CD4-positive, alpha-beta memory T cell (primary cell): ENCODE measurements around the gene TSPAN14. TPM values are rescaled to one million over a fixed set of nuclear protein-coding genes. Genes with fewer than 3 reads are reported as not detected.
A peak's percentile ranks its signal among the peaks of the same experiment; 100 is the strongest.

ENCODE experiments used
- CTCF ChIA-PET: fragments of 350-600 bp; sonication (Branson Sonifier 250); formaldehyde crosslinking; loops from one replicate; lab custom pipeline; 2021; ENCODE audit warnings: inconsistent platforms; ENCODE audit not compliant: partially characterized antibody; lab: Charles Lee
- POLR2A ChIA-PET: fragments of 350-600 bp; sonication (Branson Sonifier 250); formaldehyde crosslinking; loops from one replicate; lab custom pipeline; 2021; ENCODE audit not compliant: partially characterized antibody; lab: Charles Lee
- DNase-seq, 5 donors: peaks; one replicate each; pipeline versions ENCODE4 v3.0.0 to v3.0.0-alpha.2; 2020 to 2022; ENCODE audit warnings: mixed read lengths in 1 of 5
- H3K27ac ChIP-seq: one replicate; pipeline ENCODE4 v1.7.0; 2013; ENCODE audit warnings: low read depth, low read length
- H3K27me3 ChIP-seq: 2 replicates; pipeline ENCODE4 v1.7.0; 2013; ENCODE audit warnings: mild to moderate bottlenecking, low read length, moderate library complexity; ENCODE audit not compliant: insufficient read depth
- H3K36me3 ChIP-seq: 2 replicates; pipeline ENCODE4 v1.7.0; 2013; ENCODE audit warnings: mild to moderate bottlenecking, low read length, moderate library complexity; ENCODE audit not compliant: insufficient read depth
- H3K4me1 ChIP-seq: 2 replicates; pipeline ENCODE4 v1.7.0; 2013; ENCODE audit warnings: mild to moderate bottlenecking, low read length, moderate library complexity; ENCODE audit not compliant: insufficient read depth
- H3K4me3 ChIP-seq, 2 donors: one replicate each; pipeline ENCODE4 v1.7.0; 2013; ENCODE audit warnings: low read length in 2 of 2, mild to moderate bottlenecking in 1 of 2
- H3K9me3 ChIP-seq, 2 donors: one replicate each; pipeline ENCODE4 v1.7.0; 2013; ENCODE audit warnings: low read length in 2 of 2, control low read depth in 1 of 2; ENCODE audit not compliant: control insufficient read depth in 1 of 2
- H3K27ac Mint-ChIP-seq, 7 donors: one replicate each; pipeline ENCODE4 v1.8.0; 2020 to 2021; ENCODE audit warnings: mixed read lengths in 7 of 7, mild to moderate bottlenecking in 6 of 7, inconsistent platforms in 3 of 7, moderate library complexity in 3 of 7
- H3K27me3 Mint-ChIP-seq, 2 donors: one replicate each; pipeline ENCODE4 v1.8.0; 2020 to 2021; ENCODE audit warnings: mixed read lengths in 2 of 2
- H3K36me3 Mint-ChIP-seq, 2 donors: one replicate each; pipeline ENCODE4 v1.8.0; 2020 to 2021; ENCODE audit warnings: mixed read lengths in 2 of 2, inconsistent platforms in 1 of 2, mild to moderate bottlenecking in 1 of 2
- H3K4me1 Mint-ChIP-seq, 4 donors: one replicate each; pipeline ENCODE4 v1.8.0; 2020 to 2021; ENCODE audit warnings: mixed read lengths in 4 of 4, mild to moderate bottlenecking in 1 of 4
- H3K4me3 Mint-ChIP-seq, 8 donors: one replicate each; pipeline ENCODE4 v1.8.0; 2020 to 2021; ENCODE audit warnings: mixed read lengths in 8 of 8, mild to moderate bottlenecking in 7 of 8, moderate library complexity in 6 of 8, inconsistent platforms in 3 of 8
- H3K9me3 Mint-ChIP-seq, 8 donors: one replicate each; pipeline ENCODE4 v1.8.0; 2020 to 2021; ENCODE audit warnings: mixed read lengths in 8 of 8, mild to moderate bottlenecking in 5 of 8, inconsistent platforms in 3 of 8, moderate library complexity in 1 of 8
- intact Hi-C: fragments of 100-400 bp; cut with micrococcal nuclease; formaldehyde crosslinking; loops from one replicate; pipeline ENCODE4 v1.15.1; 2023
- polyA plus RNA-seq, 2 donors: library from polyadenylated mRNA; unstranded; fragments of 300-500 nt; fragmentation: Illumina TruSeq; gene quantifications; one replicate each; pipeline ENCODE4 v1.2.3, GENCODE V29; 2021
- total RNA-seq, 2 experiments: library from RNA; stranded (reverse); gene quantifications; one replicate each; pipeline ENCODE4 v1.2.3, GENCODE V29; 2021

The TSPAN14 gene
- total and polyA plus RNA-seq, 4 experiments from 2014 or later: 148 to 246 (median 152) TPM

DNA sequence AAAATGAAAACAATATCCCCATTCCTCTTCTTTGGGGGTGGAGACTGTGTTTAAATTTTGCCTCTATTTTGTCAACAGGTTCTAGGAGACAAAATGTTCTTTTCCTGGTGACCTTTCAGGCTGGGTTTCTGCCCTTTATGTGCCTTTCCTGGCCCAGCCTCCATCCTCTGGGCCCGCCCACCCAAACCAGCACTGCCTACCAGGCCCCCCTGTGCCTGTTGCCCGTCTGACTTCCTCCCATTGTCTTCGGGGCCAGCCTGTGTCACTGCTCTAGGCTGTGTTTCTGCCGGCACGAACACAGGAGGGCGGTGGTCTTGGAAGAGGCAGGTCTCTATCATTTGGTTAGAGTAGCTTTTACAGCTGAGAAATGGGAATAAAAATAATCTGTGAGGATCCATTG, 13.9 kb downstream of the TSPAN14 start:
- peak overlapping the region; percentile 8 to 48 for H3K4me3 ChIP-seq
- peaks cover 76 to 99% (median 91%) of the 10 kb centered on the region in 4 donors for H3K4me1 Mint-ChIP-seq
- H3K36me3 ChIP-seq: peaks cover 5% of the 10 kb centered on the region
- H3K9me3 ChIP-seq: no peaks in the 10 kb centered on the region
- peaks cover 100% of the 10 kb centered on the region for H3K4me1 ChIP-seq
- peak overlapping the region; percentile 83 for H3K27ac ChIP-seq
- peaks cover 29 to 41% of the 10 kb centered on the region in 2 donors for H3K36me3 Mint-ChIP-seq
- intact Hi-C loops: loop anchor here (1.0 to 5.0 kb wide), 3 partner anchors 9 to 266 kb away; no protein-coding TSS in a partner anchor
- no peaks in the 10 kb centered on the region for H3K27me3 Mint-ChIP-seq
- peak overlapping the region; percentile 93 to 100 (median 96) for H3K27ac Mint-ChIP-seq
- H3K27me3 ChIP-seq: no peaks in the 10 kb centered on the region
- peaks cover 0 to 1% (median 0%) of the 10 kb centered on the region in 8 donors for H3K9me3 Mint-ChIP-seq
- peak; percentile 47 to 72 (median 59) for DNase-seq
- POLR2A ChIA-PET: interaction anchor here (0.9 to 31.9 kb wide), 11 partner anchors 9 to 281 kb away, joined by 3 to 906 read pairs (median 6); partner anchors contain the start of genes PRXL2A and TSPAN14
- CTCF ChIA-PET: interaction anchor here (1.4 to 20.7 kb wide), 7 partner anchors 10 to 36 kb away, joined by 3 to 516 read pairs (median 74); no protein-coding TSS in a partner anchor
- H3K4me3 Mint-ChIP-seq: peak overlapping the region; percentile 83 to 100 (median 94)

DNA sequence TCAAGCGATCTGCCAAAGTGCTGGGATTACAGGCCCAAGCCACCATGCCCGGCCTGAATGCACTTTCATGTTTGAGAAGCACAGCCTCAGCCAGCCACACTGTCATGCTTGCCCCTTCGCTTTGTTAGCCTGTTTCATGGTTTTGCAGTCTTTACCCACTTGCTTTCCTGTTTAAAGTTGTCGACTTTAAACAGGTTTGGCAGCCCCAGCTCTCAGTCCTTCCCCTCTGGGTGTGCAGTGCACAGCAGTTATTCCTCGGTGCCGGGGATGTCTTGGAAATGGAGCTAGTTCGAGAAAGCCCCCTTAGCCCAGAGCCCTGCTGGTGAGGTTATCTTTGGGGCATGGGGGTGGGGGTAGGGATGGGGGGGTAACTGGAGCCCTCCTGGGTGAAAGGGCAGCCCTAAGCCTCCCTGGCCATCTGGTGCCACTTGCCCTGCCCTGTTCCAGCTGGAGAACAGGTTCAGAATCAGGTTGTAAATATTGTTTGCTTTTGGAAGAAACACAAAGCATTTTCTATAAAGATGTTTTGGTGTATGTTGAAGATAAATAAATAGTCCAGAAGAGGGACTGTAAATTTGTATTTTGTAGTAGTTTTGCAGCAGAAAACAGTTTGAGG, 14.8 kb downstream of the TSPAN14 start:
- Histone ChIP-seq H3K27ac (peak overlapping the region; percentile 83), H3K36me3 (peaks cover 9% of the 10 kb centered on the region), H3K4me3 (peak overlapping the region in 1 of 2 donors; percentile 48), H3K9me3 (no peaks in the 10 kb centered on the region), H3K27me3 (no peaks in the 10 kb centered on the region), H3K4me1 (peaks cover 100% of the 10 kb centered on the region)
- Mint-ChIP-seq H3K27me3 (no peaks in the 10 kb centered on the region), H3K4me1 (peaks cover 73 to 99% (median 91%) of the 10 kb centered on the region in 4 donors), H3K4me3 (peak overlapping the region; percentile 83 to 100 (median 94)), H3K27ac (peak overlapping the region; percentile 93 to 100 (median 96)), H3K9me3 (peaks cover 0 to 1% (median 0%) of the 10 kb centered on the region in 8 donors), H3K36me3 (peaks cover 25 to 42% of the 10 kb centered on the region in 2 donors)
- ChIA-PET POLR2A (interaction anchor here (0.7 to 31.9 kb wide), 11 partner anchors 8 to 281 kb away, joined by 3 to 906 read pairs (median 6); partner anchors contain the start of genes PRXL2A and TSPAN14), CTCF (interaction anchor here (0.9 to 20.7 kb wide), 8 partner anchors 9 to 35 kb away, joined by 3 to 516 read pairs (median 52); no protein-coding TSS in a partner anchor)
- no peak for DNase-seq
- intact Hi-C loops: loop anchor here (1.0 to 5.0 kb wide), 3 partner anchors 10 to 267 kb away; no protein-coding TSS in a partner anchor

DNA sequence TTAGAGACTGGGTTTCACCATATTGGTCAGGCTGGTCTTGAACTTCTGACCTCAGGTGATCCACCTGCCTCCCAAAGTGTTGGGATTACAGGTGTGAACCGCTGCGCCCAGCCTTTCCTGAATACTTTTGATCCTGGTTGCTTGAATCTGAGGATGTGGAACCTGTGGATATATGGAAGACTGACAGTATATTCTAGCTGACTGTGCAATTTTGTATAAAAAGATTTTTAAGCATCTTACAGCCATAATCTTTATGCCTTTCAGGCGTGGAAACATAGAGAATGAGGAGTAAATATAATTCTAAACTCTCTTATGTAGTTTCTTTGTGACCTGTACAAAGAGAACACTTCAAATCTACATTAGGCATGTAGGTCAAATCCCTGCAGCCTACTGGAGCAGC, 16.2 kb downstream of the TSPAN14 start:
- Histone ChIP-seq H3K4me3 (no peak overlapping the region), H3K36me3 (peaks cover 17% of the 10 kb centered on the region), H3K9me3 (no peaks in the 10 kb centered on the region), H3K27ac (peak overlapping the region; percentile 69), H3K27me3 (no peaks in the 10 kb centered on the region), H3K4me1 (peaks cover 100% of the 10 kb centered on the region)
- ChIA-PET CTCF (interaction anchor here (3.6 to 20.7 kb wide), 4 partner anchors 12 to 34 kb away, joined by 39 to 516 read pairs (median 156); no protein-coding TSS in a partner anchor), POLR2A (interaction anchor here (21.5 to 31.9 kb wide), 3 partner anchors 17 to 31 kb away, joined by 598 to 906 read pairs (median 713); partner anchors contain the start of gene TSPAN14)
- Mint-ChIP-seq H3K27me3 (no peaks in the 10 kb centered on the region), H3K4me3 (peak overlapping the region in 6 of 8 donors; percentile 48 to 97 (median 72)), H3K4me1 (peaks cover 73 to 99% (median 89%) of the 10 kb centered on the region in 4 donors), H3K36me3 (peaks cover 36 to 53% of the 10 kb centered on the region in 2 donors), H3K9me3 (no peaks in the 10 kb centered on the region), H3K27ac (peak overlapping the region in 6 of 7 donors; percentile 70 to 96 (median 94))
- no peak for DNase-seq
- intact Hi-C loops: no loop called here

DNA sequence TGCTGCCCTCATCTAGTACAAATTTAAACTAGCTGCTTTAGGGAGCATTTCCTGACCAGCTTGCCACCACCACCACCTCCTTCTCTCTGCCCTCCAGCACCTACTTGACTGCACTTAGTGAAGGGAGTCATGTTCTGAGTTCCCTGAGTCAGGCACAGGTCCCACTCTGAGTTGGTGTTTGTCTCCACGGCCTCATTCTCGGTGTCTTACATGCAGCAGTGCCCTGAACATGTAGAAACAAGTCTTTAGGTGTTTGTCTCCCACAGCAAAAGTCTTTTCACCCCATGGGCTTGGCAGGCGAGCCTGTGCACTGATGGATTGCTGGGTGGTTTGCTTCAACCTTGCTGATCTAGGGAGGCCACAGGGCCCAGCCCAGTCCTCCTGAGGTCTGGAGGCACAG, 16.9 kb downstream of the TSPAN14 start:
- Mint-ChIP-seq H3K9me3 (no peaks in the 10 kb centered on the region), H3K27ac (peak overlapping the region; percentile 88 to 96 (median 94)), H3K27me3 (no peaks in the 10 kb centered on the region), H3K4me3 (peak overlapping the region; percentile 56 to 97 (median 76)), H3K36me3 (peaks cover 36 to 52% of the 10 kb centered on the region in 2 donors), H3K4me1 (peaks cover 70 to 99% (median 88%) of the 10 kb centered on the region in 4 donors)
- H3K9me3 ChIP-seq: no peaks in the 10 kb centered on the region
- H3K4me3 ChIP-seq: peak overlapping the region in 1 of 2 donors; percentile 3
- H3K27ac ChIP-seq: peak overlapping the region; percentile 69
- DNase-seq: peak in 1 of 5 donors; percentile 37
- ChIA-PET POLR2A (interaction anchor here (21.5 to 31.9 kb wide), 3 partner anchors 17 to 30 kb away, joined by 598 to 906 read pairs (median 713); partner anchors contain the start of gene TSPAN14), CTCF (interaction anchor here (3.6 to 20.7 kb wide), 4 partner anchors 13 to 33 kb away, joined by 39 to 516 read pairs (median 156); no protein-coding TSS in a partner anchor)
- peaks cover 21% of the 10 kb centered on the region for H3K36me3 ChIP-seq
- H3K4me1 ChIP-seq: peaks cover 100% of the 10 kb centered on the region
- H3K27me3 ChIP-seq: no peaks in the 10 kb centered on the region
- intact Hi-C loops: loop anchor here (1.0 kb wide), 2 partner anchors 10 to 13 kb away; no protein-coding TSS in a partner anchor

DNA sequence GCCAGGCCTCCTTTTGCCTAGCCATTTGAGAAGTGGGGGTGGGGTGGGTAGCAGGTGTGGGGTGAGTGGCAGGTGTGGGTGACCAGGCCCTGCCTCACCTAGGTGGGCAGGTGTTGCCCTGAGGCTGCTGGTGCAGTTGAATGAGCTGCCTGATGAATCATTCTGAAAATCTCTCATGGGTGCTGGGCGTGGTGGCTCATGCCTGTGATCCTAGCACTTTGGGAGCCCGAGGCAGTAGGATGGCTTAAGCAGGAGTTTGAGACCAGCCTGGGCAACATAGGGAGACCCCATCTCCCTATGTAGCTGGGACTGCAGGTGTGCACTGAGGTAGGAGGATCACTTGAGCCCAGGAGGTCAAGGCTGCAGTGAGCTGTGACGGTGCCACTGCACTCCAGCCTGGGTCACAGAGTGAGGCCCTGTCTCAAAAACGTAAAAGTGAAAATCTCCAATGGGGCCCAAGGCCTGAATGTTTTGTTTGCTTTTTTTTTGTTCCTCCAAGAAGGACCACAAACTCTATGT, 17.7 kb downstream of the TSPAN14 start:
- no peaks in the 10 kb centered on the region for H3K27me3 Mint-ChIP-seq
- peaks cover 100% of the 10 kb centered on the region for H3K4me1 ChIP-seq
- ChIA-PET CTCF (interaction anchor here (0.9 to 20.7 kb wide), 5 partner anchors 14 to 32 kb away, joined by 3 to 516 read pairs (median 74); no protein-coding TSS in a partner anchor), POLR2A (interaction anchor here (21.5 to 31.9 kb wide), 3 partner anchors 16 to 29 kb away, joined by 598 to 906 read pairs (median 713); partner anchors contain the start of gene TSPAN14)
- peaks cover 38 to 53% of the 10 kb centered on the region in 2 donors for H3K36me3 Mint-ChIP-seq
- peak overlapping the region; percentile 56 to 97 (median 73) for H3K4me3 Mint-ChIP-seq
- no peaks in the 10 kb centered on the region for H3K27me3 ChIP-seq
- H3K4me3 ChIP-seq: peak overlapping the region in 1 of 2 donors; percentile 29
- H3K27ac ChIP-seq: peak overlapping the region; percentile 69
- no peaks in the 10 kb centered on the region for H3K9me3 Mint-ChIP-seq
- peaks cover 22% of the 10 kb centered on the region for H3K36me3 ChIP-seq
- no peaks in the 10 kb centered on the region for H3K9me3 ChIP-seq
- DNase-seq: peak in 1 of 5 donors; percentile 64
- H3K4me1 Mint-ChIP-seq: peaks cover 65 to 94% (median 82%) of the 10 kb centered on the region in 4 donors
- intact Hi-C loops: loop anchor here (1.0 kb wide), 2 partner anchors 10 to 13 kb away; no protein-coding TSS in a partner anchor
- peak overlapping the region; percentile 88 to 96 (median 94) for H3K27ac Mint-ChIP-seq

DNA sequence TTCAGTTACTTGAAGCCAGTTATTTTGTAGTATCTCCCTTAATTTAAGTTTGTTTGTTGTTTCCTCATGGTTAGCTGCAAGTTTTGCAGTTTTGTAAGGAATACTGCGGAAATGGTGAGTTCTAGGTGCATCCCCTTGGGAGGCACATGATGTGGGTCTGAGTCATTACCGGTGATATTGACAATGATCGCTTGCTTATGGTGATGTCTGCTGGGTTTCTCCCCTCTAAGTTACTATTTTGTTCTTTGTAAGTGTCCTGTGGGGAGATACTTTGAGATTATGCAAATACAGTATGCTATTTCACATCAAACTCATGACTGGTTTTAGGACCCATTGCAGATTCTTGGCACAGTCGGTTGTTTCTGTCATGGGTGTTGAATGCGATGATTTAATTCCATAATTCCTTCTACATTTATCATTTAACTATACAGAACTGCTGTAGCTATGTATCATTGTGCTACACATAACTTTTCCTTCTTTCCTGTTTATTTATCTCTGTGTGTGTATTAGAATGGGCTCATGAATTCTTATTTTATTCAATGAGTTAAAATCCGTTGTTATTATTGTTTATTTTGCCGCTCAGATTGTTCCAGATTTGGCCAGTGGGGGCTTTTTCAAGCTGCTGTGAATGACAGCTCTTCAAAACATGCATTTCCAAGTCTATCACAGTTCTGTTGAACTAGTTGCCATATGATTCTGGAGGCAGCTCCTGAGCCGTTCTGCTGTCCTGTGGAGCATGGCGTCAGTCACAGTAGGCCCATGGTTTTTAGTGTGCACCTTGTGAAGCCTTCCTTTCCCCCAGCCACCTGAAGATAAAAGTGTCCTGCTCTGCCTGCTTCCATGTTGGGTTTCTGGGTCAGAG, 18.4 kb downstream of the TSPAN14 start:
- H3K9me3 ChIP-seq: no peaks in the 10 kb centered on the region
- H3K27ac Mint-ChIP-seq: peak overlapping the region; percentile 88 to 96 (median 94)
- peak overlapping the region in 1 of 2 donors; percentile 29 for H3K4me3 ChIP-seq
- H3K4me1 Mint-ChIP-seq: peaks cover 65 to 94% (median 83%) of the 10 kb centered on the region in 4 donors
- intact Hi-C loops: no loop called here
- no peaks in the 10 kb centered on the region for H3K27me3 ChIP-seq
- peak in 2 of 5 donors; percentile 51 to 83 for DNase-seq
- peak overlapping the region; percentile 32 to 97 (median 73) for H3K4me3 Mint-ChIP-seq
- H3K4me1 ChIP-seq: peaks cover 100% of the 10 kb centered on the region
- no peaks in the 10 kb centered on the region for H3K27me3 Mint-ChIP-seq
- peaks cover 22% of the 10 kb centered on the region for H3K36me3 ChIP-seq
- peak overlapping the region; percentile 69 for H3K27ac ChIP-seq
- peaks cover 0 to 3% (median 0%) of the 10 kb centered on the region in 8 donors for H3K9me3 Mint-ChIP-seq
- peaks cover 44 to 60% of the 10 kb centered on the region in 2 donors for H3K36me3 Mint-ChIP-seq
- CTCF ChIA-PET: interaction anchor here (0.9 to 20.7 kb wide), 5 partner anchors 14 to 32 kb away, joined by 3 to 516 read pairs (median 74); no protein-coding TSS in a partner anchor
- POLR2A ChIA-PET: interaction anchor here (1.5 to 31.9 kb wide), 4 partner anchors 15 to 47 kb away, joined by 3 to 906 read pairs (median 656); partner anchors contain the start of gene TSPAN14
